Measurements from ENCODE around the gene SPRR3. TPM values are rescaled to one million over a fixed set of nuclear protein-coding genes. Genes with fewer than 3 reads are reported as not detected.
A peak's percentile ranks its signal among the peaks of the same experiment; 100 is the strongest.

SPRR3 gene
- total RNA-seq, 4 donors from 2014 or later: not detected

DNA sequence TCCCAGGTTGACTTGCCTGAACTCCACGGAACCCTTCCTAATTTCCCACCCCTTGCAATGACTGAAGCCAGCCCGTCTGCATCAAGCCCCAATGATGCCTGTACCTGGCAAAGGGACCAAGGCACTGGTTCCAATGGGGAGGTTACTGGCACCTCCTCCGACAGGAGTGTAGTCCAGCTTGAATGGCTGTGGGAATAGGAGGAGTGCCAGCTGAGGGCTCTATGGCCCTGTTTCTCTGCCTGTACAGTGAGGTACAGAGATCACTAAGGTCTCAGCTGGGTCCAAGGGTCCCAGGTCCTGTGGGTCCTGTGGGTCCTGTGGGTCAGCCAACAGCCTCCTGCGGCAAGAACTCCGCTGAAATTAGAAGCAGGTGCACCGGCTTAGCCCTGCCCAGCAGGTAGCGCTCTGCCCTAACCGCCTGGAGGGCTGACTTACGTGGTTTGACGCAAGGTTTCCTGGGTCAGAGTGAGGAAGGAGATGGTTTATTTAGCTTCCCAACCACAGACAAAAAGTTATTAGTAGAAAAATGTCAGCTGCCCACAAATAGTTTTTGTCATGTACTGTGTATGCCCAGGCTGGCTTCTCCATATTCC, 41.0 kb upstream of the SPRR3 start:
- intact Hi-C loops (cut with DNase I; ENCODE audit: low total_unique reads): no loop called here
- 60 to 69% methylated on average over 9 to 10 of the region's 10 CpGs for WGBS, 2 donors
- TF ChIP-seq POLR2A (IDR thresholded peaks at IDR 0.05): no peak
- TF ChIP-seq, protein P1, sequence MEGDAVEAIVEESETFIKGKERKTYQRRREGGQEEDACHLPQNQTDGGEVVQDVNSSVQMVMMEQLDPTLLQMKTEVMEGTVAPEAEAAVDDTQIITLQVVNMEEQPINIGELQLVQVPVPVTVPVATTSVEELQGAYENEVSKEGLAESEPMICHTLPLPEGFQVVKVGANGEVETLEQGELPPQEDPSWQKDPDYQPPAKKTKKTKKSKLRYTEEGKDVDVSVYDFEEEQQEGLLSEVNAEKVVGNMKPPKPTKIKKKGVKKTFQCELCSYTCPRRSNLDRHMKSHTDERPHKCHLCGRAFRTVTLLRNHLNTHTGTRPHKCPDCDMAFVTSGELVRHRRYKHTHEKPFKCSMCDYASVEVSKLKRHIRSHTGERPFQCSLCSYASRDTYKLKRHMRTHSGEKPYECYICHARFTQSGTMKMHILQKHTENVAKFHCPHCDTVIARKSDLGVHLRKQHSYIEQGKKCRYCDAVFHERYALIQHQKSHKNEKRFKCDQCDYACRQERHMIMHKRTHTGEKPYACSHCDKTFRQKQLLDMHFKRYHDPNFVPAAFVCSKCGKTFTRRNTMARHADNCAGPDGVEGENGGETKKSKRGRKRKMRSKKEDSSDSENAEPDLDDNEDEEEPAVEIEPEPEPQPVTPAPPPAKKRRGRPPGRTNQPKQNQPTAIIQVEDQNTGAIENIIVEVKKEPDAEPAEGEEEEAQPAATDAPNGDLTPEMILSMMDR (IDR thresholded peaks at IDR 0.05): no peak
- peak in 1 of 2 donors; percentile 72 for DNase-seq (ENCODE audit: low spot score in 2 of 2)
- H3K4me3 ChIP-seq (ENCODE audit: low read depth, poor library complexity, severe bottlenecking): no peak overlapping the region

DNA sequence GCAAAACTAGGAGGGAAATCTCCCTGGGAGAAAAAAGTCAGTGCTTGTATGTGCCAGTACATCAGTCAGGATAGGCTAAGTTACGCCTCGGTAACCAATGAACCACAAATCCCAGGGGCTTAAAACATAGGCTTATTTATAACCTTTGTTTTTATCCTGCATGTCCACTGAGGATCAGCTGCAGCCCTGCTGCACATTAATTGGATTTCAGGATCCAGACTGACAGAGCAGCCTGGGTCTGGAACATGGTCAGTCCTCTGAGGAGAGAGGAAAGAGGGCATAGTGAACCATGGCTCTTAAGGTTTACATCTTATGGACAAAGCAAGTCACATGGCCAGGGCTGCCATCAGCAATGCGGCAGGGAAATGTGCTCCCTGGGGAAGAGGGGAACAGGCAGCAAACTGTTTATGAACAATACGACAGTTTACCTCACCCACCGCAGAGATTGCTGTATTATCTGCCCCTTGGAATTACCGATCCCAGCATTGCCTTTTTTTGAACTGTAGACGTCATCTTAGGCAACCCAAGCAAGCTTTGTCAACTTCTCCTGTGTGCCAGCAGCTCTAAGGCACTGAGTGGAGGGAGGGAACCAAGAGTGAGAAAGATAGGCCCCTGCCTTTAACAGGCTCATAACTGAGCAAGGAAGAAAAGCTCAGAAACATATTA, 40.2 kb upstream of the SPRR3 start:
- DNase-seq (ENCODE audit: low spot score in 2 of 2): peak in 1 of 2 donors; percentile 52
- intact Hi-C loops (cut with DNase I; ENCODE audit: low total_unique reads): no loop called here
- TF ChIP-seq, protein P1 (IDR thresholded peaks at IDR 0.05): no peak
- no peak for TF ChIP-seq POLR2A (IDR thresholded peaks at IDR 0.05)
- WGBS, 2 donors: 84 to 87% methylated on average over 7 of the region's 7 CpGs
- H3K4me3 ChIP-seq (ENCODE audit: low read depth, poor library complexity, severe bottlenecking): no peak overlapping the region

DNA sequence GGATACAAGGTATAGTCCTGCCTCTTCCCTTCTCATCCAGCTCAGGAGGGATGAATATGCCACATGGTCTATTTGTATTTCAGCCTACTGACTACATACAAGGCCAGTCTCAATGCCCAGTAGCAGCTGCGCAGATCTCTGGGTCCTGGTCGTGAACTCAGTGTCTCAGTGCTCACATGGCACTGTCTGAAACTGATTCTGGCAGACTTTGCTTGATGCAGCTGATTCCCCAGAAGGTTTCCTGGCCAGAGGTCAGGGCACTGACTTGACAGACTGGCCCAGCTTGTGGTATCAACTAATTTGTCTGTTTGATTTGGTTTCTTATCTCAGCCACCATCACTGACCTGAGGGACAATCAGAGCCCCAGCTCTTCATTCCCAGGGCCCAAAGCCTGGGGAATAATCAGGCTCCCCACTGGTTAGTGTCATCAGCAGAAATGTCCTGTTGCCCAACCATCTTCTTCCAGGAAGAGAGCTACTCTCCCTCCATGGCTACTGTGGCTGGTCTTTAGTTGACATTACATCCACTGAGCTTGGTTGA, 38.6 kb upstream of the SPRR3 start:
- H3K4me3 ChIP-seq (ENCODE audit: low read depth, poor library complexity, severe bottlenecking): no peak overlapping the region
- TF ChIP-seq, protein P1 (IDR thresholded peaks at IDR 0.05): no peak
- no peak for TF ChIP-seq POLR2A (IDR thresholded peaks at IDR 0.05)
- WGBS, 2 donors: 64 to 82% methylated on average over 2 of the region's 2 CpGs
- DNase-seq (ENCODE audit: low spot score in 2 of 2): peak in 1 of 2 donors; percentile 54
- intact Hi-C loops (cut with DNase I; ENCODE audit: low total_unique reads): no loop called here

DNA sequence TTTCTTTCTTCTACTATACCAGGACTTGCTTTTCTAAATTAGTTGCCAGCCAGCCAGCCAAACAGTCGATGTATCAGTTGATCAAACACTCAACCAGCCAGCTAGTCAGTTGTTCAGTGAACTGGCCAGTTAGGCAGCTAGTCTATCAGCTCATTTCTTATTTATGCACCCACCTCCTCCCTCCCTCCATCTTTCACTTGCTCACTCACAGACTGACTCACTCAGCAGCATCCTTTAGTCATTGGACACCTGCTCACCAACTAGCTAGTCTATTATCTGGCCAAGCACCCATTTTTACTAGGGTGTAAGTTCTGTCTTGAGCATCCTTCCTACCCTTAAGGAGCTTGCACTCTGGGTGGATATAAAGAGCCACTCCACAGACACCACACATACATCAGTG, 37.0 kb upstream of the SPRR3 start:
- no peak for TF ChIP-seq POLR2A (IDR thresholded peaks at IDR 0.05)
- TF ChIP-seq, protein P1 (IDR thresholded peaks at IDR 0.05): no peak
- no peak overlapping the region for H3K4me3 ChIP-seq (ENCODE audit: low read depth, poor library complexity, severe bottlenecking)
- DNase-seq (ENCODE audit: low spot score in 2 of 2): peak in 1 of 2 donors; percentile 26
- intact Hi-C loops (cut with DNase I; ENCODE audit: low total_unique reads): no loop called here
- WGBS, 2 donors: 41 to 56% methylated on average over 1 of the region's 1 CpG

DNA sequence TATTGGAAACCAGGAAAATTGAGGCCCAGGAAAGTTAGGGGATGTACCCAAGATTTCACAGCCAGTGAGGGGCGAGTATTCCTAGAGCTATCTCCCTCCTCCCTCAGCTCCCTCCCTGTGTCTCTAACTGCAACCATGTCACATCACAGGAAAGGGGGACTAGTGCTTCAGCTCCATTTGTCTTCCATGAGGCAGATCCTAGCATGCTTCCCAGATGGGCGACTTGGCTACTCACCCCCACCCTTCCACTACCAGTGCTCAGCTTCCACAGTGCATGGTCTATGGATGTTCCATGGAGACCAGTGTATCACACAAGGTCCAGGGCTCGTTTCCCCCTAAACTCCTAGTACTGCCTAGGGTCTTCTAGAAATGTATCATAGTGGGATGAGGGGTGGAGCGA, 35.7 kb upstream of the SPRR3 start:
- 70 to 78% methylated on average over 4 of the region's 4 CpGs for WGBS, 2 donors
- intact Hi-C loops (cut with DNase I; ENCODE audit: low total_unique reads): no loop called here
- DNase-seq (ENCODE audit: low spot score in 2 of 2): peak in 1 of 2 donors; percentile 9
- TF ChIP-seq, protein P1 (IDR thresholded peaks at IDR 0.05): no peak
- TF ChIP-seq POLR2A (IDR thresholded peaks at IDR 0.05): no peak
- H3K4me3 ChIP-seq (ENCODE audit: low read depth, poor library complexity, severe bottlenecking): no peak overlapping the region

Measured in lower leg skin (tissue), 4 donors.